Right atrium auricular region (tissue), 2 donors: ENCODE results near the gene MYL7. TPM values are rescaled to one million over a fixed set of nuclear protein-coding genes. Genes with fewer than 3 reads are reported as not detected.
"Not testable (repeated sequence)": the region's sequence is repeated elsewhere in the genome, so short reads cannot be mapped to it uniquely, and the experiment has no call there.

Source experiments
- DNase-seq: peaks from one replicate; pipeline ENCODE4 v3.0.0-alpha.2; 2019; ENCODE audit warnings: low spot score
- H3K27ac ChIP-seq, 2 donors: fragments of 200-600 bp; sonication (generic); 1 replicate in 1 of 2; 2 replicates in 1 of 2; pipeline ENCODE4 v1.5.1; 2016 to 2019
- H3K27me3 ChIP-seq, 2 donors: fragments of 200-600 bp; sonication (generic); one replicate each; pipeline versions ENCODE4 v1.5.1 to v1.6.0; 2017 to 2019
- H3K36me3 ChIP-seq: fragments of 200-600 bp; sonication (generic); one replicate; pipeline ENCODE4 v1.5.1; 2016
- H3K4me1 ChIP-seq, 2 donors: fragments of 200-600 bp; sonication (generic); one replicate each; pipeline versions ENCODE4 v1.5.1 to v1.6.0; 2017 to 2019
- H3K4me3 ChIP-seq, 2 donors: fragments of 200-600 bp; sonication (generic); 1 replicate in 1 of 2; 2 replicates in 1 of 2; pipeline ENCODE4 v1.5.1; 2017 to 2019; ENCODE audit warnings: mild to moderate bottlenecking in 1 of 2, moderate library complexity in 1 of 2
- H3K9me3 ChIP-seq, 2 donors: fragments of 200-600 bp; sonication (generic); one replicate each; pipeline ENCODE4 v1.5.1; 2019
- CTCF ChIP-seq, 2 donors: fragments of 200-600 bp; sonication (generic); IDR thresholded peaks; one replicate each; pipeline ENCODE4 v1.5.1; 2019; ENCODE audit warnings: antibody characterized with exemption in 2 of 2
- total RNA-seq, 2 donors: library from RNA; depleted of rRNA; stranded (reverse); fragments of >200 nt; gene quantifications; one replicate each; pipeline ENCODE4 v1.1.0, GENCODE V29; 2016

The MYL7 gene
- total RNA-seq, 2 donors from 2014 or later = 17,339 to 49,235 TPM

- no peaks in the 10 kb centered on the region for H3K36me3 ChIP-seq
- H3K27me3 ChIP-seq = no peaks in the 10 kb centered on the region
- no peak for TF ChIP-seq CTCF (IDR thresholded peaks at IDR 0.05)
- H3K4me3 ChIP-seq = no peak overlapping the region
- H3K27ac ChIP-seq = peak overlapping the region; percentile 83 to 92
- no peaks in the 10 kb centered on the region for H3K9me3 ChIP-seq
- H3K4me1 ChIP-seq = peaks cover 0 to 56% of the 10 kb centered on the region in 2 donors
- DNase-seq = no peak
These were observed 7.8 kb downstream of the MYL7 start for GRCh38 chr7:44133295-44133694.

- peak overlapping the region; percentile 83 to 92 for H3K27ac ChIP-seq
- peaks cover 0 to 5% of the 10 kb centered on the region in 2 donors for H3K9me3 ChIP-seq
- H3K4me1 ChIP-seq = peaks cover 0 to 61% of the 10 kb centered on the region in 2 donors
- no peaks in the 10 kb centered on the region for H3K27me3 ChIP-seq
- no peaks in the 10 kb centered on the region for H3K36me3 ChIP-seq
- TF ChIP-seq CTCF (IDR thresholded peaks at IDR 0.05) = no peak
- DNase-seq = no peak
- no peak overlapping the region for H3K4me3 ChIP-seq
These were observed 9.1 kb downstream of the MYL7 start for GRCh38 chr7:44132039-44132438.

- Histone ChIP-seq H3K4me1 (peaks cover 0 to 61% of the 10 kb centered on the region in 2 donors), H3K36me3 (no peaks in the 10 kb centered on the region), H3K27me3 (no peaks in the 10 kb centered on the region), H3K9me3 (peaks cover 0 to 8% of the 10 kb centered on the region in 2 donors), H3K27ac (peak overlapping the region; percentile 83 to 92), H3K4me3 (no peak overlapping the region)
- TF ChIP-seq CTCF (IDR thresholded peaks at IDR 0.05) = peak in 1 of 2 donors; percentile 58
- DNase-seq = no peak
These were observed 9.7 kb downstream of the MYL7 start for GRCh38 chr7:44131173-44132029.

- Histone ChIP-seq H3K36me3 (no peaks in the 10 kb centered on the region), H3K9me3 (peaks cover 0 to 8% of the 10 kb centered on the region in 2 donors), H3K27ac (peak overlapping the region; percentile 83 to 92), H3K4me1 (peaks cover 0 to 50% of the 10 kb centered on the region in 2 donors), H3K4me3 (no peak overlapping the region), H3K27me3 (no peaks in the 10 kb centered on the region)
- TF ChIP-seq CTCF (IDR thresholded peaks at IDR 0.05) = no peak
- no peak for DNase-seq
These were observed 12.2 kb downstream of the MYL7 start for GRCh38 chr7:44128721-44129582.

- Histone ChIP-seq H3K36me3 (no peaks in the 10 kb centered on the region), H3K9me3 (peaks cover 0 to 8% of the 10 kb centered on the region in 2 donors), H3K27ac (peak overlapping the region in 1 of 2 donors; percentile 92), H3K4me1 (peaks cover 0 to 46% of the 10 kb centered on the region in 2 donors), H3K27me3 (no peaks in the 10 kb centered on the region), H3K4me3 (no peak overlapping the region)
- no peak for TF ChIP-seq CTCF (IDR thresholded peaks at IDR 0.05)
- no peak for DNase-seq
These were observed 14.0 kb downstream of the MYL7 start for GRCh38 chr7:44127161-44127560.

GRCh38 chr7:44126574-44126973 is 14.6 kb downstream of the MYL7 start:
- peaks cover 0 to 49% of the 10 kb centered on the region in 2 donors for H3K4me1 ChIP-seq
- not testable (repeated sequence) for H3K4me3 ChIP-seq, H3K9me3 ChIP-seq, H3K27me3 ChIP-seq, DNase-seq, H3K36me3 ChIP-seq, H3K27ac ChIP-seq
